Fibroblast of mammary gland (primary cell): ENCODE data around the gene DOCK2.

Experiments
- DNase-seq: peaks from one replicate; pipeline ENCODE4 v3.0.0-alpha.2; 2010; ENCODE audit warnings: low read depth
- H3K4me3 ChIP-seq: 2 replicates; pipeline ENCODE4 v1.5.1; 2011; ENCODE audit warnings: low read depth, mild to moderate bottlenecking, low read length, moderate library complexity; ENCODE audit not compliant: control insufficient read depth
- TF ChIP-seq, protein P1 (sequence below): conservative IDR thresholded peaks from 2 replicates; pipeline ENCODE4 v1.5.1; 2011; ENCODE audit warnings: low read depth, low read length, inconsistent platforms; ENCODE audit not compliant: control insufficient read depth, insufficient read depth

The DOCK2 gene

DNA sequence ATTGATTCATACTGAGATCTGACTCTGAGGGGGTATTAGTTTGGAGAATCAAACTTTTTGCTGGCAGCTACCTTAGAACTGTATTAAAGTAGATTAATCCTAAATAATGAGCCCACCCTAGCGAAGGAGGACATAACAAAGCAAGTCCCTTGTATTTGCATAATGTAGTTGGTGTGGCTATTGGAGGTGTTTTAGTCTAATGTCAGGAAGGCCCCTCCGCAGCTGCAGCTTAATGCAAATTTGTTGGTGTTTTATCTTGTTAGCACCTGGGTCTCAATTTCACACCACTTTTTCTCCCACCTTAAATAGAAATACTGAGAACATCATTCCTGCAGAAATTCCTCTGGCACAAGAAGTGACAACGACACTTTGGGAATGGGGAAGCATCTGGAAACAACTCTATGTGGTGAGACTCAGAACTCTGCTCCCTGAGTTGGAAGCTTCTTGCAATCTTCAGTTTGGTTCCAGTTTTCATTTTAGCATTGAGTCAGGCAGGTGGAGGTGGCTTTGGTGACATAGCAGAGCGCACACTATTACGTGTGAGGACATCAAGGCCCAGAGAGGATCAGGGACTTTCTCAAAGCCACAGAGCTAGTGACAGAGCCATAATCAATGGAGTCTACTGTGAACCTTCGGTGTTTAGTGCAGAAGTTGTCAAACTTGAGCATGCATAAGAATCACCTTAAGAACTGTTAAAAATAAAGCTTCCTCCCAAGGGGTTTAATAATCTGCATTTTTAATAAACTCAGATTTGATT lies 33.9 kb downstream of the DOCK2 start:
- H3K4me3 ChIP-seq: no peak overlapping the region
- DNase-seq: no peak
- TF ChIP-seq, protein P1, sequence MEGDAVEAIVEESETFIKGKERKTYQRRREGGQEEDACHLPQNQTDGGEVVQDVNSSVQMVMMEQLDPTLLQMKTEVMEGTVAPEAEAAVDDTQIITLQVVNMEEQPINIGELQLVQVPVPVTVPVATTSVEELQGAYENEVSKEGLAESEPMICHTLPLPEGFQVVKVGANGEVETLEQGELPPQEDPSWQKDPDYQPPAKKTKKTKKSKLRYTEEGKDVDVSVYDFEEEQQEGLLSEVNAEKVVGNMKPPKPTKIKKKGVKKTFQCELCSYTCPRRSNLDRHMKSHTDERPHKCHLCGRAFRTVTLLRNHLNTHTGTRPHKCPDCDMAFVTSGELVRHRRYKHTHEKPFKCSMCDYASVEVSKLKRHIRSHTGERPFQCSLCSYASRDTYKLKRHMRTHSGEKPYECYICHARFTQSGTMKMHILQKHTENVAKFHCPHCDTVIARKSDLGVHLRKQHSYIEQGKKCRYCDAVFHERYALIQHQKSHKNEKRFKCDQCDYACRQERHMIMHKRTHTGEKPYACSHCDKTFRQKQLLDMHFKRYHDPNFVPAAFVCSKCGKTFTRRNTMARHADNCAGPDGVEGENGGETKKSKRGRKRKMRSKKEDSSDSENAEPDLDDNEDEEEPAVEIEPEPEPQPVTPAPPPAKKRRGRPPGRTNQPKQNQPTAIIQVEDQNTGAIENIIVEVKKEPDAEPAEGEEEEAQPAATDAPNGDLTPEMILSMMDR: no peak

DNA sequence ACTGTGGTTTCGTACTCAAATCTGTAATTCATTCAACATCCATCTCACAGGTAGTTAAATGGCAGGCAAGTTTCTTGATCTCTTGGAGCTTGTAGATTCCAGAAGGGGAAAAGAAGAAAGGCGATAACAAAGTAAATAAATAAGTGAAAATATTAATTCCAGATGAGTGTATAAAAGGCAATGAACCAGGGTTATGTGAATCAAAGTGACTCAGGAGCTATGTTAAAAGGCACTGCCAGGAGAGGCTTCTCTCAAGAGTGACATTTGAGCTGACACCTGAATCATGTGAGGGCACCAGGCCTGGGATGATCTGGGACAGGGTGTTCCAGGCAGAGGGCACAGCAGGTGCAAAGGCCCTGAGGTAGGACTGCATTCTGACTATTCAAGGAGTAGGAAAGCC lies 45.0 kb downstream of the DOCK2 start:
- TF ChIP-seq, protein P1: no peak
- no peak overlapping the region for H3K4me3 ChIP-seq
- peak; percentile 41 for DNase-seq

DNA sequence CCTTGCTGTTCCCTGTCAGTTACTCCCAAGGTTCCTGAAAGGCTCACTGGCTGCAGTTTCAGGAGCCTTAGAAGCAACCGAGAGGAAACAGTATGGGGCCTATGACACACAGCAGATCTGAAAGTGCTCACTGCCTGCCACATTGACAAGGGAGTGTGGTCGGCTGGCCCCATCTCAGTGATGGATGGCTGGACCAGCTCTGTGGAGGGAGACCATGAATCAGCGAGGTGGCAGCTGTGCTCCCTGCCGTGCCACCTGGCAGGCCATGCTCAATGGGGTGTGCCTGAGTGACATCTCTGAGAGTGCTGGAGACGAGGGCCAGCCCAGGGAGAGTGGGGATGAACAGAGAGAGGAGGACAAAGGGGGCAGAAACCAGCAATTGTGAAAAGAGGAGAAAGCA lies 49.1 kb downstream of the DOCK2 start:
- H3K4me3 ChIP-seq: no peak overlapping the region
- DNase-seq: no peak
- TF ChIP-seq, protein P1: no peak

DNA sequence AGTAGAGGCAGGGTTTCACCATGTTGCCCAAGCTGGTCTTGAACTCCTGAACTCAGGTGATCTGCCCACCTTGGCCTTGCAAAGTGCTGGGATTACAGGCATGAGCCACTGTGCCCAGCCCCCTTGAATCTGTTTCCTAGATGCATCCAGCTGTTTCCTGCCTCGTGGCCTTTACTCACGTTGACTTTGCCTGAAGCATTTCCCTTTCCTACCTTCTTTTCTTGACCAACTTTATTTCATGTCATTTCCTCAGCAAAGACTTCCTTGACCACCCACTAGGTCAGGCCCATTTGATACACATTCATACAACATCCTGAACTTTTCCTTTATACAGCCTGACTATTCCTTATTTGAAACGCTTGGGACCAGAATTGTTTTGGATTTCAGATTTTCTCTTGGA lies 51.0 kb downstream of the DOCK2 start:
- DNase-seq: no peak
- no peak overlapping the region for H3K4me3 ChIP-seq
- TF ChIP-seq, protein P1: no peak

DNA sequence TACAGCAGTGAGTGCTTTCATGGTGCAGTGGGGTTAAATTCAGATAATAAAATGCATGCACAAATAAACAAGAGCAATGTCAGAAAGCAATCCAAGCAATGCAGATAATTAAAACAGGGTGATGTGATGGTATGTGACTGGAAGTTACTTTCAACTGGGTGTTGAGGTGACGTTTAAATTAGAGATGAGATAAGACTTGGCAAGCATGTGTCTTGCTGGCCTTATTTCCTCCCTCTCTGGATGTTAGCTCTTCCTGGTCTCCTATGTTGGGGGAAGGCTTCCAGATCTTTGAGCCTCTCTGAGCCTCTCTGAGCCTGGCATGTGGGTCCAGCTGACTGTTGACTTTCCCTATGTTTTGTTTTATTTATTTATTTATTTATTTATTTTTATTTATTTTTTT lies 54.4 kb downstream of the DOCK2 start:
- no peak overlapping the region for H3K4me3 ChIP-seq
- no peak for DNase-seq
- TF ChIP-seq, protein P1: no peak

DNA sequence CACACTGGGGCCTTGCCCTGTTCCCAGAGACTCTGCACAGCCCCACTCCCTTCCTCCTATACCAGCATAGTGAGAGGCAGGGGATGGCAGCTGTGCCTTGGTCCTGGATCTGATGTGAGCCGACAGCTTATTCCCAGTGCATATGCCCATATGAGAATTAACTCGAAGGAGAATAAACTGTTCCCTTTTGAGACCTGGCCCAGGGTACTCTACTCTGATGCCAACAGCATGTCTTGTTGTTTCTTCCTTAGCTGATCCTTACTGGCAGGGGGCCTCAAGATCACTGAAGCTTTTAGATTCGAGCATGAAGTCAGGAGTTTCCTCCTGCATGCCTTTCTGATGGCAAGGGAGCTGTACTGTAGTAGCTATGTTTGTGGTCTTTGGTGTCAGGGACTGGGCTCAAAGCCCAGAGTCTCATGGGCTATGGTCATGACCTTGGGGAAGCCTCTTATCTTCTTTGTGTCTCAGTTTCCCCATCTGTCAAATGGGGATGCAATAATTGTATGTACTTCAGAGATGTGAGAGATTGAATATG lies 57.1 kb downstream of the DOCK2 start:
- H3K4me3 ChIP-seq: no peak overlapping the region
- TF ChIP-seq, protein P1: no peak
- no peak for DNase-seq
